LHCN-M2 (cell line): ENCODE results near the gene MCC. TPM values are rescaled to one million over a fixed set of nuclear protein-coding genes. Genes with fewer than 3 reads are reported as not detected.

ENCODE experiments used
- DNase-seq: peaks from one replicate; pipeline ENCODE4 v3.0.0-alpha.2; 2012; ENCODE audit warnings: low read depth
- total RNA-seq: library from RNA; depleted of rRNA; stranded (reverse); fragments of >200 nt; gene quantifications from 2 replicates; pipeline ENCODE4 v1.2.3, GENCODE V29; 2014; rRNA removed

The MCC gene
- total RNA-seq, 1 experiment from 2014 or later = 10.7 TPM

DNA sequence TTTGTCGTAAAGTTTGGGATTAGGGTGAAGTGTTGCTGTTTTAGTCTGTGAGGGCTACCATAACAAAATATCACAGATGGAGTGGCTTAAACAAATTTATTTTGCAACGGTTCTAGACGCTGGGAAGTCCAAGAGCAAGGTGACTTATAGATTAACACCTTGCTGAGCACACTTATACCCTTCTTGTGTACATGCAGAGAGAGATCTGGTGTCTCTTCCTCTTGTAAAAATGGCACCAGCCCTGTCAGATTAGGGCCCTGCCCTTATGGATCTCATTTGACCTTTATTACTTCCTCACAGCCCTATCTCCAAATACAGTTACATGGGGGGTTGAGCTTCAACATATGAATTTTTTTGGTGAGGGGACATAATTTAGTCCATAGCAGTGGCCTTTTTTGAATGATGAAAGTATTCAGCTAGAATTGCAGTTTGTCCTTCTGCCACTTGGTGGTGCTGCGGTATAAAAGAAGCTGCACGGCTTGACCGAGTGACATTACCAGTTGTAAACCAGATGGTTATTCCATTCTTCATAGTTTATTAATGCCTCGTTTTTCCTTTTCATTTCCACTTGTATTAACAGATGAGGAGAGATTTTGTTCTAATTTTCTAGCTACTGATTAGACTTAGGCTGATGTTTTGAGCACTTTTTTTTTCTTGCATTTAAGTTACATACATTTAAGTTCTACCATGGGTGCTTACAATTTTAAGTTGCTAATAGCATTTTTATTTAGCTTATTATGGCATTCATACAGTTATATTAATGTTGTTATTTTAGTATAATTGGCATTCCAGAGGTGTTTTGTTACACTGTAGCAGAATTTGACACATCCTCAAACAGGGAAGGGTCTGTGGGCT is 492.3 kb downstream of the MCC start:
- DNase-seq = peak; percentile 63

DNA sequence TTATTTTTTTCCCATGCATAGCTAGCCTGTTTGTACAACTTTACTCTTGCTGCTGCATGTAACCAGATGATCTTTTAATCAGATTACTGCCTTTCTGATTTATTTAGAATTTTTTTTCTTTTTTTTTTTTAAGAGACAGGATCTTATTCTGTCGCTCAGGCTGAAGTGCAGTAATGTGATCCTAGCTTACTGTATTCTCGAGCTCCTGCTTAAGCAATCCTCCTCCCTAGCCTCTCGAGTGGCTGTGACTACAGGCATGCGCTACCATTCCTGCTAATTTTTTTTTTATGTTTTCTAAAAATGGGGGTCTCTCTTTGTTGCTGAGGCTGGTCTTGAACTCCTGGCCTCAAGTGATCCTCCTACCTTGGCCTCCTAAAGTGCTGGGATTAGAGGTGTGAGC is 502.0 kb downstream of the MCC start:
- DNase-seq = no peak

DNA sequence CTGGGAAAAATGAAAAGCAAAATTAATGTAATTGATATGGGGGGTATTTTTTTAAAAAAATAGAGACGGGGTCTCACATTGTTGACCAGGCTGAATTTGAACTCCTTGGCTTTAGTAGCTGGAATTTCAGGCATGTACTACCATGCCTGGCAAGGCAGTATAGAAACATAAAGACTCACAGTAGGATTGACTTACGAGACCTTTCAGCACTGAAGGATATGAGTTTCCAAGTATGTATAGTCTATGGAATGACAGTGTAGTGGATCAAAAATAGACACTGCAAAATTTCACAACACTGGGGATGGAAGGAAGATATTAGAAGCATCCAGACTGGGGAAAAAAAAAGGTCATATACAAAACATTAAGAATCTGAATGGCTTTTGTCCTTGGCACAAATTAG is 504.9 kb downstream of the MCC start:
- DNase-seq = no peak

DNA sequence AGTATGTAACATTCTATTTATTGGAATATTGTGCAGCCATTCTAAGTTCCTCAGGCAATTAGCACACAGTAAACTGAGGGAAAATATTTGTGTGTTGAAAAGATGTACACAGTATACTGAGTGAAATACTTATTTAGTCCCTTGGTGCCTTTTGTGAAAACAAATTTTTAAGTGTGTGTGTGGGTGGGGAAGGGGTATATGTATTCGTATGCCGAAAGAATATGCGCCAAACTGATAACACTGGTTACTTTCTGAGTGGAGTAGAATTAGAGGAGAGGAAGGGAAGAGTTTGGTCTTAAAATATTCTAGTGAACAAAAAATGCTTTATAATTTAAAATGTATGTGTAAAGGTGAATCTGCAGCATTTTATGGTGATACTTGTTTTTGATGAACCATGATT is 508.5 kb downstream of the MCC start:
- no peak for DNase-seq

DNA sequence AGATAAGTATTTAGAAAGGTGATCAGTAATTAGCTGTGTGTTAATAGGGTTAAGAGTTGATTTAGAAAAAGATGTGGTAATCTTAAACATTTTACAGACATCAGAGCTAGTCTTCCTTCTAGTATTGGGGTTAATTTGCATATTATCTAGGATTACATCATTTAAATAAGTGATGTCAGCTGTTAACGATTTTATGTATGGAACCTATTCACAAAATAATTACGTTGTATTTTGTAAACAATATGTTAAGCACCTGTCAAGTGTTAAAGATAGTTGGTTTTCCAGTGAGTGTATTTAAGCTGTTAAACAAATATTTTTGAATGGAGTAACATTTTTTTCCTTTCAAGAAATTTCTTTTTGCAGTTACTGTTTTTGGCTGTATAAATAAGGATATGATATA is 509.4 kb downstream of the MCC start:
- no peak for DNase-seq

DNA sequence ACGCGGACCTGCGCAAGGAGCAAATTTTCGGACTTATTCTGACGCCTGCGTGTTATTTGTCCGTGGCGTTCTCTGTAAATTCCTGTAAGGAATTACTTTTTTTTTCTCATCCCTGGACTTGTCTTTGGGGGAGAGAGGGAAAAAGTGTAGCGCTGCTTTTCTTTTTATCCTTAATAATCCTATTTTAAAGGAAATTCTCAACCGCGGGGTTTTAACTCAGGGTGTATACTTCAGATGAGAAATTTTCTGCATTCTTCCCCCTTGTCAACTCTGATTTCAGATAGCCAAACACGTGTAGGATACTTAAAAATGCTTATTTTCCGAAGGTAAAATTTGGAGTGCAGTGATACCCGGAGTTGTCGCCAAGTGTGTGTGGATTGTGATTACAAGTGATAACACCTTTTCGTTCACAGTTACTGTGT is 510.8 kb downstream of the MCC start:
- DNase-seq = no peak

DNA sequence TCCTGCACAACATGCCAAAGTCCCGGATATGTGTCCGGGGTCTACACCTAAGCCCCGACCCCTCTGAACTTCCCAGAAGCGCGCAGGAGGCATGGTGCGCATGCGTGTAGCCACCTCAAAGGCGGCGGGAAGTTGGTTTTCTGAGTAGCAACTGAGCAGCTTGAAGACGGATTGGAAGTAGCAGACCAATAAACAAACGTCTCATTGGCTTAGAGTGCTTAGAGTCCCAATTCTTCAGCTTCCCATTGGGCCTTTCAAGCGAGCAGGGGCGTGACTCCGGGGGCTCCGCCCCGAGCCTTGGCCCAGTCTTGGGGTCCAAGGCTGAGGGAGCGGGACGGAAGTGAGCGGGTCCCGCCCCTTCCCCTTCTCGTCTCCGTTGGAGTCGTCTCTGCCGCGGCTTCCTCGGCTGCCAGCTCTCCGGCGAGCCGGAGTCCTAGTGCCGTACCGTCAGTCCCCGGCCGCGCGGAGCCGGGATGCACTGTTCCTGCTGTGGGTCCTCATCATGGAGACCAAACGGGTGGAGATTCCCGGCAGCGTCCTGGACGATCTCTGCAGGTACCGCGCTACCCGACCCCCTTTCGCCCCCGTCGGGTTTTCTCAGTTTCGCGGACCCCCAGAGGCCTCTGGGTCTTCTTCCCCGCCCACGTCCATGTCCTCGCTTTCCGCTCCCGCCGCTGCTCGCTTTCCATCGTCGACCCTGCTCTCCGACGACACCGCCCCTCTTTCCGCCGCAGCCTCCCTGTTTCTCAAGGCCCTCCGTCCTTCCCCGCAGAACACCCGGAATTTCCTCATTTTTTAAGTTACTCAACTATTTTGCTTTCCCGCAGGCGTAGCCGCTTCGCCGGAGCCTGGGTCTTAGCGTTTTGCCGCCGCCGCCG is 511.6 kb downstream of the MCC start, which contains the start of gene DCP2:
Gene DCP2 (plus strand): TSS at position 367 of the 878 bp plus-strand sequence. CDS start 136 bp downstream, at position 503.
- peak; percentile 99 for DNase-seq

DNA sequence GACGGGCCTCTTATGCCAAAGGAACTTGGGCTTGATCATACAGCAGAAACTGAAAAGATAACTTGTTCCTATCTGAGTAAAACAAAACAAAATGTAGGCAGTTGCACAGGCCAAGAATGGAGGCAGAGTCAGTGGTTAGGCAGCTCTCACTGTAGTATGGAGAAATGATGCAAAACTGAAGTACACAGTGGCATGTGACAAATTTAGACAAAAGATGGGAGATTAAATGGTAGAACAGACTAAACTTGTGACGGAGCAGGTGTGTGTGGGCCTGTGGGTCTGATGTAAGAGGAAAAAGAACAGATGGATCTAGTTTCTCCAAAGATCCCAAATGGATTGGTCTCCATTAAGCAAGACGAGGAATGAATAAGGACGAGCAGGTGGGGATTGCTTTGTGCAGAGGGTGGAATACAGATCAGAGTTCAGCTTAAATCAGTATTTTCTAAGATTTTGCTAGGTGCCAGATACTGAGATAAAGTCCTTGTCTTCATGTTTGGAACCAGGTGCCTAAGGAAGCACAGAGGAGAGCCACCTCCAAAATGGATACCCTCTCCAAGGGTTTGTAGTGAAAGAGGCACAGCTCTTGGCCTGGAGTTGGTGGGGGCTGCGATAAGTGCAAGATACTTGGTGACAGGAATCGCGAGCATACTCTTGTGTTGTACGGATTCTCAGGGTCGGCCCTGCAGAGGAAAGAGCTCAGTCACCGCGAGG is 512.4 kb downstream of the MCC start:
- no peak for DNase-seq

DNA sequence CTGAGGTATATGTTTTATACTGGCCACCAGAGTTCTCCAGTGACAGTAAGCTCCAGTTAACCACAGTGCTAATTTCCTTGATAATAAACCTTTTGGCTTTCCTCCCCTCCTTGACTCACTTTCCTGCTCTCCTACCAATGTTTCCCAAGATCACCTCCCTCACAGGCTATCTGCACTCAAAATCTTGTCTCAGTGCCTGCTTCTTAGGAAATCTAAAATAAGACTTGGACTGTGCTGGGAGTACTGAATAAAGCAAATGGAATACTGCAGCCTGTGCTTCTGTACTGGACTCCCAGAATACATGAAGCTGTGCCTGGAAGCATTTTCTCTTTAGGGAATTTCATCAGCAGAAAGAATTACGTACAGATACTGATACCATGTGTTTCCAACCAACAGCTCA is 513.4 kb downstream of the MCC start:
- DNase-seq = no peak

DNA sequence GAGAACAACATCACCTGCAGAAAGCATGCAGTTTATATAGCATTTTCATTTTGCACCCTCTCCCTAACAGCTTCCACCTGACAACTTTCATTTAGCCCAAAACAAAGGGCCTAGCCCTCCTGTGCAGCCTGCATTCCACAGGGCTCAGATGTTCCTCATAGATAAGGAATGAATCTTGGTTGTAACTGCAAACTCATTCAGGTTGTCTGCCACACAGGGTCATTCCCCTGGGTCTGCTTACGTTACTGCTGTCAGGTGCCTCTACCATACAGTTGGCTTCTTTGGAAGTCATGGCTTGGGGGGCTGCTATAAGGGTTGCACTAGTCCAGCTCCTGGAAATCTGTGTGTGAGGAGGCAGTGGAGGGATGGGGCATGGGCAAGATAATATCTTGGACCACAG is 514.3 kb downstream of the MCC start:
- DNase-seq = no peak

DNA sequence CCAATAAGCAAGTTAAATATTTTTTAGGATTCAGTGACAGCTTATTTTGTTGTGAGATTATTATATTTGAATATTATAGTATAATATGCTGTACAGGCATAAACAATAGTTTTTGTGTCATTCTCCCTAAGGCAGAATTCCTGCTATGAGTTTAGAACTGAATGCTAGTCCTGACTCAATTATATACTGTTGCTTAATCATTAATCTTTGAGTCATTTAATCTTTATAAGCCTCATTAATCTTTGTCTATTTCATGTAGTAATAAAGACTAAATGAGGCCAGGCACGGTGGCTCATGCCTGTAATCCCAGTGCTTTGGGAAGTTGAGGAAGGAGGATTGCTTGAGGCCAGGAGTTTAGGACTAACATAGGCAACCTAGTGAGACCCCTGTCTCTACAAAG is 515.2 kb downstream of the MCC start:
- DNase-seq = no peak

Other genes with a start within 250 kb of the MCC start
- gene TSSK1B, start 53.5 kb downstream of the MCC start, total RNA-seq = 0.06 and 0.52 TPM in 2 replicates
- gene YTHDC2, start 25.2 kb upstream of the MCC start, total RNA-seq = 12.1 and 14.4 TPM in 2 replicates